Prostate gland (tissue), 2 donors: ENCODE results near the gene GLDC. TPM values are rescaled to one million over a fixed set of nuclear protein-coding genes. Genes with fewer than 3 reads are reported as not detected.
A peak's percentile ranks its signal among the peaks of the same experiment; 100 is the strongest.

Experiments
- DNase-seq: peaks from one replicate; pipeline ENCODE4 v3.0.0-alpha.2; 2019; ENCODE audit warnings: low spot score
- H3K27ac ChIP-seq, 2 donors: fragments of 200-600 bp; sonication (generic); 2 replicates each; pipeline ENCODE4 v1.5.1; 2017 to 2019
- H3K27me3 ChIP-seq: fragments of 200-600 bp; sonication (generic); replicated peaks from 2 replicates; pipeline ENCODE4 v1.5.1; 2019; ENCODE audit not compliant: insufficient read depth
- H3K36me3 ChIP-seq, 2 donors: fragments of 200-600 bp; sonication (generic); 1 replicate in 1 of 2; 2 replicates in 1 of 2; pipeline versions ENCODE4 v1.5.1 to v1.8.1; 2017 to 2019
- H3K4me1 ChIP-seq: fragments of 200-600 bp; sonication (generic); replicated peaks from 2 replicates; pipeline ENCODE4 v1.5.1; 2019
- H3K4me3 ChIP-seq, 2 donors: fragments of 200-600 bp; sonication (generic); 2 replicates each; pipeline ENCODE4 v1.5.1; 2017 to 2019
- H3K9me3 ChIP-seq: fragments of 200-600 bp; sonication (generic); 2 replicates; pipeline ENCODE4 v1.5.1; 2017
- POLR2A ChIP-seq: fragments of 450-650 bp; IDR thresholded peaks from one replicate; pipeline ENCODE4 v1.6.1; 2016; ENCODE audit warnings: antibody characterized with exemption, mild to moderate bottlenecking
- POLR2AphosphoS5 ChIP-seq: sonication (generic); formaldehyde crosslinking; IDR thresholded peaks from one replicate; pipeline ENCODE4 v1.6.1; 2017; ENCODE audit warnings: antibody characterized with exemption
- WGBS: methylation state at CpG from one replicate; pipeline ENCODE4 v1.1.5; 2018; 5-methylcytosine and 5-hydroxymethylcytosine counted together
- intact Hi-C: fragments of 100-400 bp; cut with DNase I; formaldehyde crosslinking; loops from one replicate; pipeline ENCODE4 v1.14.2; 2022
- total RNA-seq, 2 donors: library from RNA; depleted of rRNA; stranded (reverse); fragments of >200 nt; gene quantifications; one replicate each; pipeline ENCODE4 v1.1.0, GENCODE V29; 2016
- TF ChIP-seq, protein P1 (sequence below), 4 experiments: fragments of 200-600 bp in 2 of 4; fragments of 450-650 bp in 2 of 4; sonication (generic) in 2 of 4; IDR thresholded peaks; 1 replicate in 3 of 4; 2 replicates in 1 of 4; pipeline ENCODE4 v1.5.1; 2016 to 2019; ENCODE audit warnings: antibody characterized with exemption in 4 of 4, mild to moderate bottlenecking in 2 of 4, moderate library complexity in 2 of 4

Gene GLDC
- total RNA-seq, 2 donors from 2014 or later: 2.7 to 4.0 TPM

DNA sequence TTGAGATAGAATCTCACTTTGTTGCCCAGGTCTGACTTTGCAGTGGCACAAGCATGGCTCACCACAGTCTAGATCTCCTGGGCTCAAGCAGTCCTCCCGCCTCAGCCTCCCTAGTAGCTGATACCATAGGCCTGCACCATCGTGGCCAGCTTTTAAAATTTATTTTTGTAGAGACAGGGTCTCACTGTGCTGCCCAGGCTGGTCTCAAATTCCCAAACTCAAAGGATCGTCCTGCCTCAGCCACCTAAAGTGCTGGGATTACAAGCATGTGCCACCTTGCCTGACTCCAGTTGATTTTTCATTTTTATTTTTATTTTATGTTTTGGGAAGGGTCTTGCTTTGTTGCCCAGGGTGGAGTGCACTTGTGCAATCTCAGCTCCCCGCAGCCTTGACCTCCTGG is 41.7 kb upstream of the GLDC start:
- H3K4me3 ChIP-seq: no peak overlapping the region
- DNase-seq: no peak
- no peaks in the 10 kb centered on the region for H3K4me1 ChIP-seq
- H3K27me3 ChIP-seq: no peaks in the 10 kb centered on the region
- H3K27ac ChIP-seq: no peak overlapping the region
- TF ChIP-seq POLR2AphosphoS5 (no peak), POLR2A (no peak)
- TF ChIP-seq, protein P1, sequence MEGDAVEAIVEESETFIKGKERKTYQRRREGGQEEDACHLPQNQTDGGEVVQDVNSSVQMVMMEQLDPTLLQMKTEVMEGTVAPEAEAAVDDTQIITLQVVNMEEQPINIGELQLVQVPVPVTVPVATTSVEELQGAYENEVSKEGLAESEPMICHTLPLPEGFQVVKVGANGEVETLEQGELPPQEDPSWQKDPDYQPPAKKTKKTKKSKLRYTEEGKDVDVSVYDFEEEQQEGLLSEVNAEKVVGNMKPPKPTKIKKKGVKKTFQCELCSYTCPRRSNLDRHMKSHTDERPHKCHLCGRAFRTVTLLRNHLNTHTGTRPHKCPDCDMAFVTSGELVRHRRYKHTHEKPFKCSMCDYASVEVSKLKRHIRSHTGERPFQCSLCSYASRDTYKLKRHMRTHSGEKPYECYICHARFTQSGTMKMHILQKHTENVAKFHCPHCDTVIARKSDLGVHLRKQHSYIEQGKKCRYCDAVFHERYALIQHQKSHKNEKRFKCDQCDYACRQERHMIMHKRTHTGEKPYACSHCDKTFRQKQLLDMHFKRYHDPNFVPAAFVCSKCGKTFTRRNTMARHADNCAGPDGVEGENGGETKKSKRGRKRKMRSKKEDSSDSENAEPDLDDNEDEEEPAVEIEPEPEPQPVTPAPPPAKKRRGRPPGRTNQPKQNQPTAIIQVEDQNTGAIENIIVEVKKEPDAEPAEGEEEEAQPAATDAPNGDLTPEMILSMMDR (IDR thresholded peaks at IDR 0.05): no peak
- intact Hi-C loops: no loop called here
- WGBS: 96% methylated on average over 4 of the region's 4 CpGs
- H3K9me3 ChIP-seq: no peaks in the 10 kb centered on the region
- H3K36me3 ChIP-seq: no peaks in the 10 kb centered on the region

- Histone ChIP-seq H3K27ac (no peak overlapping the region), H3K9me3 (no peaks in the 10 kb centered on the region)
- 56% methylated on average over 3 of the region's 3 CpGs for WGBS
Measured at GRCh38 chr9:6686396-6686795, 40.9 kb upstream of the GLDC start.

GRCh38 chr9:6681957-6682501 is 36.5 kb upstream of the GLDC start:
- 45% methylated on average over 15 of the region's 15 CpGs for WGBS
- H3K27me3 ChIP-seq: no peaks in the 10 kb centered on the region
- H3K36me3 ChIP-seq: no peaks in the 10 kb centered on the region
- no peaks in the 10 kb centered on the region for H3K9me3 ChIP-seq
- peak overlapping the region; percentile 62 to 70 for H3K4me3 ChIP-seq
- no peaks in the 10 kb centered on the region for H3K4me1 ChIP-seq
- intact Hi-C loops: loop anchor here (1.0 to 5.0 kb wide), 2 partner anchors 76 to 270 kb away; partner anchors contain the start of gene UHRF2
- no peak for DNase-seq
- TF ChIP-seq POLR2AphosphoS5: no peak
- TF ChIP-seq POLR2A: no peak
- TF ChIP-seq, protein P1 (IDR thresholded peaks at IDR 0.05): no peak
- peak overlapping the region; percentile 90 to 97 for H3K27ac ChIP-seq

More at GRCh38 chr9:6686396-6686795, 40.9 kb upstream of the GLDC start:
- intact Hi-C loops: no loop called here
- H3K4me1 ChIP-seq: no peaks in the 10 kb centered on the region
- H3K36me3 ChIP-seq: no peaks in the 10 kb centered on the region
- H3K4me3 ChIP-seq: no peak overlapping the region
- TF ChIP-seq POLR2A (no peak), POLR2AphosphoS5 (no peak)
- TF ChIP-seq, protein P1 (IDR thresholded peaks at IDR 0.05): no peak
- H3K27me3 ChIP-seq: no peaks in the 10 kb centered on the region
- DNase-seq: no peak

- H3K36me3 ChIP-seq: no peaks in the 10 kb centered on the region
- H3K4me1 ChIP-seq: no peaks in the 10 kb centered on the region
- 1% methylated on average over 72 of the region's 72 CpGs for WGBS
- TF ChIP-seq POLR2AphosphoS5: peak; percentile 82
- TF ChIP-seq POLR2A: peak; percentile 69
- TF ChIP-seq, protein P1 (IDR thresholded peaks at IDR 0.05): peak in 2 of 4 experiments; percentile 11 to 45
- intact Hi-C loops: loop anchor here (1.0 to 5.0 kb wide), 2 partner anchors 77 to 269 kb away; partner anchors contain the start of gene UHRF2
- DNase-seq: peak; percentile 93
- H3K27ac ChIP-seq: peak overlapping the region; percentile 90 to 97
- no peaks in the 10 kb centered on the region for H3K27me3 ChIP-seq
- H3K9me3 ChIP-seq: no peaks in the 10 kb centered on the region
- peak overlapping the region; percentile 62 to 70 for H3K4me3 ChIP-seq
Measured at GRCh38 chr9:6681147-6681956, 35.8 kb upstream of the GLDC start.
